GM21717 (cell line): ENCODE measurements around the gene TRIM32.

Experiments
- ATAC-seq: cut with Tn5 transposase; IDR thresholded peaks from one replicate; pipeline ENCODE4 v1.9.1; 2021; ENCODE audit warnings: mild to moderate bottlenecking, moderate library complexity; ENCODE audit not compliant: unreplicated experiment

Gene TRIM32

DNA sequence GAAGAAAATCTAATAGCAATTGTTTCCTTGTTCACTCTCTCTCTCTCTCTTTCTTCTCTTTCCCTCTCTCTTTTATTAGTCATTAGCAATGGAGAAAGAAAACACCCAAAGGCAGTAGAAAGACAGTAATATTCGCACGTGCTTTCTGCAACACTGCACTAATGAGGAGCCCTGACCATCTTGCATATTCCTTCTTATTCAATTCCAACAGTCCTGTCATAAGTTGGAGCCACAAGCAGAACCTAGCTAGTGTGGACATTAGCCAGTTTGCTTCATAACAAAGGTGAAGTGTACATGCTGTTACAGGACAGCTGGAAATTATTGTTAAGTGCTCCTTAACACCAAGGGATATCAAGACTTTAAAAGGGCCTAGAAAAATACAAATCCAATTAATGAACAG lies 63.4 kb downstream of the TRIM32 start:
- no peak for ATAC-seq
